ENCODE results near the gene TTLL11.

DNA sequence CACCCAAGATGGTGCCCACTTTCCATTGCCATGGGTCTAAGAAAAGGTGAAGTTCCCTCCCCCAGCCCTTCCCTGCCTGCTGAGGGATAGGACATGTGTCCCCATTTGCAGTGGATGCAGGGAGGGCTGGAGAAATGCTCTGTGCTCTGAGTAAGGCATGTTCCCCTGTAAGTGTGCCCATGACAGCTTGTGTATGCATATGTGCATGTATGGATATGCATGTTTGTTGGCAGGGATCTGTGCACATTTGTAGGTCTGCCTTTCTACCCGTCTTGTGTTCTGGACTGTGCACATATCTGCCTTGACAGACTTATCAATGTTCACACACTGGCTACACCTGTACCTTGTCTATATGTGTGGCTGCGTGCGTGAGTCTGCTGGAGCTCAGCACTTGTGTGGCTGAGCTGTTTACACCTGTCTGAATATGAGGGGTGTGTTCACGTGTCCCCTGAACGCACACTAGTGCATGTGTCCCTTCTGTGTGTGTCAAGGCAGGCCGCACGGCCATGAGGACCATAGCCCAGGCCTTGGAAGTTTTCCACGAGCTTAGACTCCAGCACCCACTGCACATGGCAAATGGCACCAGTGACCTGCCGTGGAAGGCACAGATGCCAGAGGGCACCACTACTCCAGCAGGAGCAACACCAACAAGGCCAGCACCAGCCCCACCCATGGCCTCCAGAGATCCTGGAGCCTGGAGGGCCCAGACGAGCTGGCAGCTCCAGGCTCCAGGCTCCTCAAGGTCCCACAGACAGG, 27.4 kb upstream of the TTLL11 start:
- TF ChIP-seq, protein P1, sequence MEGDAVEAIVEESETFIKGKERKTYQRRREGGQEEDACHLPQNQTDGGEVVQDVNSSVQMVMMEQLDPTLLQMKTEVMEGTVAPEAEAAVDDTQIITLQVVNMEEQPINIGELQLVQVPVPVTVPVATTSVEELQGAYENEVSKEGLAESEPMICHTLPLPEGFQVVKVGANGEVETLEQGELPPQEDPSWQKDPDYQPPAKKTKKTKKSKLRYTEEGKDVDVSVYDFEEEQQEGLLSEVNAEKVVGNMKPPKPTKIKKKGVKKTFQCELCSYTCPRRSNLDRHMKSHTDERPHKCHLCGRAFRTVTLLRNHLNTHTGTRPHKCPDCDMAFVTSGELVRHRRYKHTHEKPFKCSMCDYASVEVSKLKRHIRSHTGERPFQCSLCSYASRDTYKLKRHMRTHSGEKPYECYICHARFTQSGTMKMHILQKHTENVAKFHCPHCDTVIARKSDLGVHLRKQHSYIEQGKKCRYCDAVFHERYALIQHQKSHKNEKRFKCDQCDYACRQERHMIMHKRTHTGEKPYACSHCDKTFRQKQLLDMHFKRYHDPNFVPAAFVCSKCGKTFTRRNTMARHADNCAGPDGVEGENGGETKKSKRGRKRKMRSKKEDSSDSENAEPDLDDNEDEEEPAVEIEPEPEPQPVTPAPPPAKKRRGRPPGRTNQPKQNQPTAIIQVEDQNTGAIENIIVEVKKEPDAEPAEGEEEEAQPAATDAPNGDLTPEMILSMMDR (conservative IDR thresholded peaks at IDR 0.05; ENCODE audit: low read length): no peak
- TF ChIP-seq EZH2phosphoT487 (IDR thresholded peaks at IDR 0.05; ENCODE audit: borderline replicate concordance, low read depth, low read length): no peak
